ENCODE data around the gene SLC37A2.
"Not testable (repeated sequence)": the region's sequence is repeated elsewhere in the genome, so short reads cannot be mapped to it uniquely, and the experiment has no call there.

Gene SLC37A2

DNA sequence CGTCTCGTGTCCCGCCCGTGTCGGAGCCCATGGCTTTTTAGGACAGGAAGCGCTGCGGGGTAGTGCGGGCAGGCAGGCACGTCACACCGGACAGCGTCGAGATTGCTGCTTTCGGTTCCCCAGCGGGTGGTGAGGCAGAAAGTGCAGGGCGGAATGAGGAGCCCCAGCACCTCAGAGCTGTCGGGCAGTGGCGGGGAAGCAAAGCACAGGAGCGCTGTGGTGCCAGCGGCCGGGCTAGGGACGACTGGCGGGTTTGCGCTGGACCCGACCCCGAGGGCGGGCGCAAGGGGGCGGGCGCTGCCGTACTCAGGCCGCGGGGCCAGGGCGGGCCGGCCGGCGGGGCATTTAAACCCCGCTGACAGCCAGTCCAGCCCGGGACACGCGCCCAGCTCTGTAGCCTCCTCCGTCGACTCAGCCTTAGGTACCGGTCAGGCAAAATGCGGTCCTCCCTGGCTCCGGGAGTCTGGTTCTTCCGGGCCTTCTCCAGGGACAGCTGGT, at the start of gene SLC37A2:
Gene SLC37A2 (plus strand): TSS at position 375 of the 498 bp plus-strand sequence. CDS start 63 bp downstream, at position 438.
- peak within 1 kb of the TSS; percentile 81 for H3K4me3 ChIP-seq (ENCODE audit: low read depth, low read length)
- peak; percentile 87 for DNase-seq (ENCODE audit: low read depth)
- no peak for TF ChIP-seq CTCF (IDR thresholded peaks at IDR 0.05; ENCODE audit: insufficient read depth, low read depth, low read length, missing control alignments)

GRCh38 chr11:125016413-125016812, 46.7 kb upstream of the SLC37A2 start:
- DNase-seq (ENCODE audit: low read depth): no peak
- TF ChIP-seq CTCF (IDR thresholded peaks at IDR 0.05; ENCODE audit: insufficient read depth, low read depth, low read length, missing control alignments): no peak
- H3K4me3 ChIP-seq (ENCODE audit: low read depth, low read length): no peak overlapping the region

DNA sequence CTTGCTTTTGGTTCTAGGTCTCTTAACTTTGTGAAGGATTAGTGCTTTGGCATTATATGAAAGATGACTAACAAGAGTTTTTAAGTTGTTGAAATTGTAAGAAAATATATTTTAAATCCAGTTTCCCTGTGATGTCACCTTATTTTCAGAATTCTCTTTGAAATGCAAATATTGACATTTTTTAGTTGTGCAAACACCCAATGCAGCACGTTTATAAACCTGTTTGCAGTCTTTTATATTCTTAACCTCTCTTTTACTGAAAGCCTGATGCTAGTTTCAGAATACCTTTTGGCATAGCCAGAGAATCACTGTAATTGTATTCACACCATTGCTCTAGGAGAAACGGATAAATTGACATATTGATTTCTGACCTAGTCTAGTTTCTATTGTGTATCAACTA, 42.8 kb upstream of the SLC37A2 start:
- H3K4me3 ChIP-seq (ENCODE audit: low read depth, low read length): no peak overlapping the region
- DNase-seq (ENCODE audit: low read depth): no peak
- no peak for TF ChIP-seq CTCF (IDR thresholded peaks at IDR 0.05; ENCODE audit: insufficient read depth, low read depth, low read length, missing control alignments)

- TF ChIP-seq CTCF (IDR thresholded peaks at IDR 0.05; ENCODE audit: insufficient read depth, low read depth, low read length, missing control alignments): no peak
- DNase-seq (ENCODE audit: low read depth): no peak
- no peak overlapping the region for H3K4me3 ChIP-seq (ENCODE audit: low read depth, low read length)
Measured at GRCh38 chr11:125022551-125022950, 40.6 kb upstream of the SLC37A2 start.

GRCh38 chr11:125025968-125026367, 37.1 kb upstream of the SLC37A2 start:
- peak; percentile 1 for DNase-seq (ENCODE audit: low read depth)
- TF ChIP-seq CTCF (IDR thresholded peaks at IDR 0.05; ENCODE audit: insufficient read depth, low read depth, low read length, missing control alignments): no peak
- H3K4me3 ChIP-seq (ENCODE audit: low read depth, low read length): no peak overlapping the region

DNA sequence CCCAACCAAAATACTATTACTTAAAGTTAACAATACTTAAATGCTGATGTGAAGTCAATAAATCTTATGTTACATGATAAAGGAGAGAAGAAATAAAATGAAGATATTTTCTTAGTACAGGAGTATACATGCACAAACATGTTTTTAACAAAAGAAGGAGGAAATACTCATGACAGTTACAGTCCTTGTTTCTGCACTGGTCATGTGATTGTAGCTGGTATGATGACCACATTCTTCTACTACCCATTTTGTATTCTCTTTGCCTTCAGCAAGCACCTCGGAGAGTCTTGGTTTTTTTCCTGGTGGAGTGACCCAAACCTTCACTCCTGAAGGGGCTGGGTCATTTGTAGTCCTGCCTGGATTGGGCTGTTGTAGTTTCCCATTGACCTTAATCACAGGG, 33.7 kb upstream of the SLC37A2 start:
- DNase-seq (ENCODE audit: low read depth); H3K4me3 ChIP-seq (ENCODE audit: low read depth, low read length): not testable (repeated sequence)

DNA sequence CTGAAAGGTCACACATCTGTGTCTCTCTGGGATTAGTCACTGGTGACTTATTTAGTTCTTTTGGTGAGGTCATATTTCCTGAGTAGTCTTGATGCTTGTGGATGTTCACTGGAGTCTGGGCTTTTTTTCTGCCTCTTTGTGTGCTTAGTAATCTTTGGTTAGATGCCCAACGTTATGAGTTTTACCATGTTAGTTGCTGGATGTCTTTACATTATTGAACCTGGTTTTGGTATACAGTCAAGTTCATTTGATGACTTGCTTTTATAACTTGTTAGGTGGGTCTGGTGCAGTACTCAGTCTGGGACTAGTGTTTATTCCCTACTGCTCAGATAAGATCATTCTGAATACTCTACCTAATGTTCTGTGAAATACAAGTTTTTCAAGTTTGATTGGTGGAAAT, 26.2 kb upstream of the SLC37A2 start:
- no peak for TF ChIP-seq CTCF (IDR thresholded peaks at IDR 0.05; ENCODE audit: insufficient read depth, low read depth, low read length, missing control alignments)

More for the DNA sequence above, 26.2 kb upstream of the SLC37A2 start:
- H3K4me3 ChIP-seq (ENCODE audit: low read depth, low read length): no peak overlapping the region
- DNase-seq (ENCODE audit: low read depth): peak; percentile 4
